ENCODE data around the gene GALNT10. TPM values are rescaled to one million over a fixed set of nuclear protein-coding genes. Genes with fewer than 3 reads are reported as not detected.

The GALNT10 gene
- total RNA-seq, 1 experiment from 2014 or later: 23.4 TPM

- Histone ChIP-seq H3K4me1 (0 out of 2 replicates have a peak, but pooled peaks cover 4% of the 10 kb centered on the region), H3K9me3 (no peaks in the 10 kb centered on the region), H3K27me3 (replicated peaks; ENCODE audit: control insufficient read depth, insufficient read depth, low read length) (no peaks in the 10 kb centered on the region), H3K36me3 (ENCODE audit: control insufficient read depth, insufficient read depth, low read length) (no peaks in the 10 kb centered on the region), H3K4me3 (ENCODE audit: low read depth, low read length) (no peak overlapping the region)
- DNase-seq: no peak
- POLR2A ChIA-PET: no interaction called here
- Mint-ChIP-seq H3K27me3 (ENCODE audit: insufficient read depth, unreplicated experiment) (no peaks in the 10 kb centered on the region), H3K4me3 (ENCODE audit: unreplicated experiment) (no peak overlapping the region), H3K4me1 (ENCODE audit: low read depth, unreplicated experiment) (peaks cover 11% of the 10 kb centered on the region), H3K36me3 (ENCODE audit: insufficient read depth, unreplicated experiment) (peaks cover 3% of the 10 kb centered on the region), H3K27ac (ENCODE audit: unreplicated experiment) (no peak overlapping the region), H3K9me3 (ENCODE audit: unreplicated experiment) (no peaks in the 10 kb centered on the region)
- no peak for TF ChIP-seq CTCF (IDR thresholded peaks at IDR 0.05; ENCODE audit: insufficient read depth in 1 of 2, low read depth in 1 of 2, low read length in 1 of 2, severe bottlenecking in 1 of 2, unreplicated experiment in 1 of 2)
- intact Hi-C loops (cut with micrococcal nuclease; ENCODE audit: unreplicated experiment): no loop called here
- CTCF ChIA-PET: no interaction called here
- BruUV-seq (replicated peaks): no TSS peak
Observed at GRCh38 chr5:154342963-154343362, 152.4 kb downstream of the GALNT10 start.

- 0 out of 2 replicates have a peak, but pooled peaks cover 4% of the 10 kb centered on the region for H3K4me1 ChIP-seq
- intact Hi-C loops (cut with micrococcal nuclease; ENCODE audit: unreplicated experiment): no loop called here
- Mint-ChIP-seq H3K4me3 (ENCODE audit: unreplicated experiment) (no peak overlapping the region), H3K36me3 (ENCODE audit: insufficient read depth, unreplicated experiment) (no peaks in the 10 kb centered on the region), H3K4me1 (ENCODE audit: low read depth, unreplicated experiment) (peaks cover 11% of the 10 kb centered on the region), H3K9me3 (ENCODE audit: unreplicated experiment) (no peaks in the 10 kb centered on the region), H3K27me3 (ENCODE audit: insufficient read depth, unreplicated experiment) (no peaks in the 10 kb centered on the region), H3K27ac (ENCODE audit: unreplicated experiment) (no peak overlapping the region)
- ChIA-PET POLR2A (no interaction called here), CTCF (no interaction called here)
- no peak for TF ChIP-seq CTCF (IDR thresholded peaks at IDR 0.05; ENCODE audit: insufficient read depth in 1 of 2, low read depth in 1 of 2, low read length in 1 of 2, severe bottlenecking in 1 of 2, unreplicated experiment in 1 of 2)
- BruUV-seq (replicated peaks): no TSS peak
- DNase-seq: no peak
- no peaks in the 10 kb centered on the region for H3K9me3 ChIP-seq
- H3K27me3 ChIP-seq (replicated peaks; ENCODE audit: control insufficient read depth, insufficient read depth, low read length): no peaks in the 10 kb centered on the region
- H3K4me3 ChIP-seq (ENCODE audit: low read depth, low read length): no peak overlapping the region
- H3K36me3 ChIP-seq (ENCODE audit: control insufficient read depth, insufficient read depth, low read length): no peaks in the 10 kb centered on the region
Observed at GRCh38 chr5:154344461-154344860, 153.9 kb downstream of the GALNT10 start.

- Histone ChIP-seq H3K36me3 (ENCODE audit: control insufficient read depth, insufficient read depth, low read length) (no peaks in the 10 kb centered on the region), H3K9me3 (no peaks in the 10 kb centered on the region), H3K4me3 (ENCODE audit: low read depth, low read length) (no peak overlapping the region), H3K4me1 (0 out of 2 replicates have a peak, but pooled peaks cover 4% of the 10 kb centered on the region), H3K27me3 (replicated peaks; ENCODE audit: control insufficient read depth, insufficient read depth, low read length) (no peaks in the 10 kb centered on the region)
- ChIA-PET POLR2A (no interaction called here), CTCF (no interaction called here)
- peaks cover 11% of the 10 kb centered on the region for H3K4me1 Mint-ChIP-seq (ENCODE audit: low read depth, unreplicated experiment)
- H3K4me3 Mint-ChIP-seq (ENCODE audit: unreplicated experiment): no peak overlapping the region
- no peak overlapping the region for H3K27ac Mint-ChIP-seq (ENCODE audit: unreplicated experiment)
- H3K27me3 Mint-ChIP-seq (ENCODE audit: insufficient read depth, unreplicated experiment): no peaks in the 10 kb centered on the region
- no peaks in the 10 kb centered on the region for H3K36me3 Mint-ChIP-seq (ENCODE audit: insufficient read depth, unreplicated experiment)
- intact Hi-C loops (cut with micrococcal nuclease; ENCODE audit: unreplicated experiment): no loop called here
- no peaks in the 10 kb centered on the region for H3K9me3 Mint-ChIP-seq (ENCODE audit: unreplicated experiment)
- DNase-seq: no peak
- no TSS peak for BruUV-seq (replicated peaks)
- no peak for TF ChIP-seq CTCF (IDR thresholded peaks at IDR 0.05; ENCODE audit: insufficient read depth in 1 of 2, low read depth in 1 of 2, low read length in 1 of 2, severe bottlenecking in 1 of 2, unreplicated experiment in 1 of 2)
Observed at GRCh38 chr5:154345255-154345952, 154.9 kb downstream of the GALNT10 start.
